Cardiac septum (tissue), 1 donor: ENCODE data around the gene MAP3K2. TPM values are rescaled to one million over a fixed set of nuclear protein-coding genes. Genes with fewer than 3 reads are reported as not detected.

ENCODE experiments used
- DNase-seq: peaks from one replicate; pipeline ENCODE4 v3.0.0-alpha.2; 2020; ENCODE audit warnings: low spot score
- intact Hi-C: fragments of 100-400 bp; cut with DNase I; formaldehyde crosslinking; loops from one replicate; pipeline ENCODE4 v1.14.0; 2022
- microRNA-seq: library from miRNA; unstranded; fragments of <30 nt; microRNA quantifications from one replicate; pipeline ENCODE4 v1.2.0, GENCODE V29; 2020
- total RNA-seq: library from RNA; stranded (reverse); fragmentation: NEBNext Ultra II Directional; extraction: Animal tissue kit (Norgen Biotek cat#: 25700); gene quantifications from one replicate; pipeline ENCODE4 v1.2.1, GENCODE V29; 2021
- donor health status: DM: no; HTN: no; CAD: no.

Gene MAP3K2
- total RNA-seq, 1 donor from 2014 or later: 31.6 TPM

DNA sequence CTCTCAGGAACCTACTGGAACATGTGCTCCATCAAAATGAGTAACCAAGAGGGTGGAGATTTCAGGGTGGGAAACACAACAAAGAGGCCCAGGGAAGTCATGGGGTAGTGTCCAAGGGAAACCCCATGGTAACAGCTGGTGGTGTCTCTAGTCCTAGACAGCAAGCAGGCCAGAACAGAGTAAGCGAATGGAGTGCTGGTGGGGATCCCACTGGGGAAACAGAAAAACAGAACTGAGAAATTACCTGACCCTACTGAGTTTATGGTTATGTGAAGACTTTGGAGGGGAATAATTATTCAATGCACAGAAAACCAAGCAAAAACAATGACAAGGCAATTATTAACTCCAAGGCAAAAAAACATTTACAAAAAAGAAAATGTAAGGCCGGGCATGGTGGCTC, 110.7 kb downstream of the MAP3K2 start:
- DNase-seq: no peak
- intact Hi-C loops: no loop called here

DNA sequence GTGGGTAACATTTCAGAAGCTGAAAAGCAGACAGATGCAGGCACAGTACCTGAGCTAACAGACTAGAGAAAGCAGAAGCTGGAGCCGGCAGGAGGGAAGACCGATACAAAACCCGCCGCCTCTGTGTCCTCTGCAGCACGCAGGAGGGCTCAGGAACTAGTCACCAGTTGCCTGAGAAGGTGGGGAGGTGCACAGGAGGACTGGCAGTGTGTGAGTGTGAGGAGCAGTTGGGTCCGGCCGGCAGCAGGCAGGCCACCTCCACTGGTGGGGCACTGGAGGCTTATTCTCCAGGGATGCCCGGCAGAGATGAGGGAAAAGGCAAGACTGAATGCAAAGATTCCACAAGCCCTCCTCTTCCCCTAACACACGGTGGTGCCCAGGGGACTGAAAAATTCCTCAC, 112.0 kb downstream of the MAP3K2 start:
- intact Hi-C loops: no loop called here
- DNase-seq: no peak

DNA sequence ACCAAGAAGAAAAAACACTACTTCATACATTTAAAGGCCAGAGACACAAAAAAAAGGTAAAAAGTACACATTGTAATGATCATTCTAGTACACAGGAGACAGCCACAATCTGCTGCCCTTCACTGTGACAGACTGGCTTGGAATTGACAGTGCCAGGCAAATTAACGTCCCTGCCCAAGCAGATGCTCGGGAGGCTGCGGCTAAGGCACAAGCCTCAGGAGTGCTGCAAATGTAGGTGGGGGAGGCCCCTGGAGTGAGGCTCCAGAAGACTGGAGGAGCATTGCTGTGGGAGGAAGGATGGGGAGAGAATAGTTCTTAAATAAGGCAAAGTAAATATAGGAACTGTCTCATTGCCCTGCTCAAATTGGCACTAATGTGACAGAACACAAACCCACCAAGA, 112.4 kb downstream of the MAP3K2 start:
- intact Hi-C loops: no loop called here
- no peak for DNase-seq

DNA sequence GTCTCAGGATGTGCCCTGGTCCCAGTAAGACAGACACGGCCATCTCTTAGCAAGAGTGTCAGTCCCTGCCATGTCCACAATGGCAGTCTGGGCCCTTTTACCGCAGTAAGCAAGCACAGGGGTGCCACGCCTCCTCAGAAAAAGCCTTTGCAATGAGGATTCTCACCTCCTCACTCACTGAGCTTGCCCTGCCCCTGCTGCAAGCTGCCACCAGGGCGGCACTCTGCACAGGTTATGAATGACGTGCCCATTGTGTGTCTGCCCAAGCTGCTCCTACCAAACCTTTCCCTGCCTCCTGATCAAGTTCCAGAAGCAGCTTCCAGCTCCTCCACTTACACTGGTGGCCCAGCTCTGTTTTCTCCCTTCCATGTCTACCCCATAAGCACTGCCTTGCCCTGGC, 117.1 kb downstream of the MAP3K2 start:
- intact Hi-C loops: no loop called here
- DNase-seq: no peak

DNA sequence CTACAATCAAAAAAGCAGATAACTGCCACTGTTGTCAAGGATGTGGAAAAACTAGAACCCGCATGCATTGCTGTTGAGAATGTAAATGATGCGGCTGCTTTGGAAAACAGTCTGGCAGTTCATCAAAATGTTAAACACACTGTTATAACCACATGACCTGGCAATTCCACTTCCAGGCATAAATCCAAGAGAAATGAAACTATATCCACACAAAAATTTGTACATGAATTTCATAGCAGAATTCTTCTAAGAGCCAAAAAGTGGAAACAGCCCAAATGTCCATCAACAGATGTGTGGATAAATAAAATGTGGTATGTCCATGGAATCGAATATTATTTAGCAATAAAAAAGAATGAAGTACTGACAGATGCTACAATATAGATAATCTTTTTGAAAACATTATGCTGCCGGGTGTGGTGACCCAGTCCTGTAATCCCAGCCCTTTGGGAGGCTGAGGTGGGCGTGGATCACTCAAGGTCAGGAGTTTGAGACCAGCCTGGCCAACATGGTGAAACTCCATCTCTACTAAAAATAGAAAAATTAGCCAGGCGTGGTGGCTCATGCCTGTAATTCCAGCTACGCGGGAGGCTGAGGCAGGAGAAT, 125.9 kb downstream of the MAP3K2 start:
- DNase-seq: no peak
- intact Hi-C loops: no loop called here

DNA sequence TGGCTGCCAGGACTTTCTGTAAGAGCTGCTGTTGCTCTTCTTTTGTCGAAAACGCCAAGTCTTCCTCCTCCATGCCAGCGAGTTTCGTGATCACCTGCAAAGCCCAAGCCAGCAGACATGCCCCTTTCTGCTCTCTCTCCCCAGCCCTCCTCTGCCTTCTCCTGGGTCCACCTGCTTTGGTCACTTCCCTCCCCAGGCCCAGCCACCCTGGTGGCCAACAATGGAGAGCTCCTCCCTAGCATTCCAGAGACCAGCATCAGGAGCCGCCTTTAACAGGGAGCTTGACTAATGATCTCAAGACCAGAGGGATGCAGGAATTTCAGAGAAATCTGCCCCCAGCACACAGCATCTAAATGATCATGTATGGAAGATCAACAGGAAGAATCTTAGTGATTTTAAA, 128.4 kb downstream of the MAP3K2 start:
- intact Hi-C loops: no loop called here
- no peak for DNase-seq

DNA sequence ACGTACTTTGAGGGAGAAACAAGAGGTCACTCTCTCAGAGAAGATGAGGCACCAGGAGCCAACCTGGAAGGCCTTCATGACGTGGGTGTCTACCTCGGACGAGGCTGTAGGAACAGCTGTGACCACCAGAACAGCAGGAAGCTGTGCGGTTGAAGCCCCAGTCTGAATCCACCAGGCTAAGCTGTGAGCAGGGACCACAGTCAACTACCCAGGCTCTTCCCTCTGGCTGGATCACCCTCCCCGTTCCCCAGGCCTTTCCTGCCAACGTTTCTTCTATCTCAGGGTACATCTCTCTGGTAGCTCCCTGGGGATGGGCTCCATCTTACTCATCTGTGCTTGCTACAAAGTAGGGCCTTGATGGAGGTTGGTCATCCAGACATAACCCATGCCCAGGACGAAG, 130.9 kb downstream of the MAP3K2 start:
- DNase-seq: no peak
- intact Hi-C loops: no loop called here

DNA sequence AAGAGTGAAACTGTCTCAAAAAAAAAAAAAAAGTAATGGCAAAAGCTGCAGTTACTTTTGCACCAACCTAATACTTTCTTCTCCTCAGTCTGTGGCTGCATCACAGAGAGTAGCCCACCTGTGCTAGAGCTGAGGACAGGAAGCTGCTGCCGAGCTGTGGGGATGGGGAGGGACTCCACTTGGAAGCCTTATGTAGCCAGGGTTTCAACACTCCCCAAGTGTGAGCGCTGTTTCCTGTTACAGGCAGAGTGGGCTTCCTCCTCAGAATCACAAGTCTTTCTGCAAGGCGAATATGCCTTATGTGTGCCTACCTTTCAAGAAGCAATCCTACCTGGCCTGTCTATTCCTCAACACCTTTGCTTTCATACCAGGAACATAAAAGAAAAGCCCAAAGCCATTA, 131.4 kb downstream of the MAP3K2 start:
- intact Hi-C loops: no loop called here
- DNase-seq: no peak

DNA sequence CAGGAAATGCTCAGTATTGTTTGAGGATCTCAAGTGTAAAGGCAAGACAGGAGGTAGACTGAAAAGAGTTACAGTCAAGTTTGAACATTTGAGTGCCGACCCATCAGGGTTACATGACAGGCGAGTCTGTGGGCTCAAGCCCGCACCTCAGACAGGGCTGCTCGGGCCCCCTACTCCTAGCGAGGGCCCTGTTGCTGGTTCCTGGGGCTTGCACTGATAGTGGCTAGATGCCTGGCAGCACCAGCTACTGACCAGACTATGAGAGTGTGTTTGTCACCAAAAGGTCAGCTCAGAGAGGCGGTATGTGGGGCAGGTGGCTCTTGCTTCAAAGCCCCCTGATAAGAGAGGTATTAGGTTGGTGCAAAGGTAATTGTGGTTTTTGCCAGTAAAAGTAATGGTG, 132.1 kb downstream of the MAP3K2 start:
- intact Hi-C loops: no loop called here
- DNase-seq: no peak

DNA sequence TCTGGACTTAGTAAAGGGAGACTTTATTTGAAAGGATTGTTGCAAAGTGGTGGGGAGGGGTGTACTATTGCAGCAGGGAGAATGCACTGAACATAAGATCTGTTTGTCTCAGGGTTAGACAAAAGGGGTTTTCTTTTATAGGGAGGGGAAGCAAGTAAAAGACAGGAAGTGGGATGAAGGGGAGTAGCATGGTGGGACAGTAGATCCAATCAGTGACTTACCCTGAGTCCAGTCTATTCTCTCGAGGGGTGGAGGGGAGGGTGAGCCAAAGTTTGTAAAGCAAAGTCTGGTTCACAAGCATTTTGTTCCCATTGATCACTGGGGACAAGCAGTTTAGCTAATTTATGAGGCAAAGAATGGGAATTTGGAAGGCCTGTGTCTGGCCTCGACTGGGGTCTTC, 132.6 kb downstream of the MAP3K2 start:
- intact Hi-C loops: no loop called here
- DNase-seq: no peak

DNA sequence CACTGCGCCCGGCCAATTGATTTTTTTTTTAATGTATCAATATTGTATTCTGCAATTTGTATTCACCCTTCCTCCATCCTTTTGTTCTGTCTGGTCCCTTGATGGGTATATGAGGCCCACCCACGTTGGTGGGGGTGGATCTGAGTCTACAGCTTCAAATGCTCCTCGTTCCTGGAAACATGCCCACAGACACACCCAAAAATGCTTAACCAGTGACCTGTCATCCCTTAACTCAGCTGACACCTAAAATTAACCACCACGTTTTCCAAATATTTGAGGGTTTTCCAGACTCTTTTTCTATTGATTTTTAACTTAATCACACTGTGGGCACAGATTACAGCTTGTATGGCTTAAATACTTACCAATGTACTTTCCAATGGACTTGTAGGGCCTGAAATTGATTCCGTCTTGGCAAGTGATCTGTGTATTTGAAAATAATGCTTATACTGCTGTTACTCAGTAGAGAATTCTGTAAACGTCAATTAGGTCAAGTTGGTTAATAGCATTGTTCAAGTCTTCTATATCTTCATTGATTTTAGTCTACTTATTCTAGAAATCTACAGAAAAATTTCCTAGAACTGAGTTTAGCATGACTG, 133.3 kb downstream of the MAP3K2 start:
- intact Hi-C loops: no loop called here

More for the DNA sequence above, 133.3 kb downstream of the MAP3K2 start:
- DNase-seq: no peak

Small RNAs within 50 kb of the gene (microRNA-seq; reads per million reads assigned to microRNA genes)
- not detected for gene MIR4783

Other genes with a start within 250 kb of the MAP3K2 start
- not detected for gene CYP27C1, start 167.7 kb downstream of the MAP3K2 start, total RNA-seq
- gene ERCC3, start 93.8 kb downstream of the MAP3K2 start, total RNA-seq: 23.4 TPM
- not detected for gene PROC, start 30.5 kb upstream of the MAP3K2 start, total RNA-seq
- gene IWS1, start 138.5 kb upstream of the MAP3K2 start, total RNA-seq: 40.7 TPM
- gene MYO7B, start 147.7 kb upstream of the MAP3K2 start, total RNA-seq: 0.78 TPM